A673 (cell line): Measurements from ENCODE around the gene MAPKAP1. TPM values are rescaled to one million over a fixed set of nuclear protein-coding genes. Genes with fewer than 3 reads are reported as not detected.

Experiments used
- BruUV-seq: library from RNA; stranded (reverse); fragments of 400-500 nt; replicated peaks from 2 replicates; lab custom pipeline; 2021; lab: Mats Ljungman, UMichigan
- CTCF ChIA-PET: fragments of 300-600 bp; sonication (Branson Sonifier 250); formaldehyde crosslinking; loops from one replicate; lab custom pipeline; 2022; ENCODE audit warnings: antibody characterized with exemption; lab: Charles Lee
- POLR2A ChIA-PET: fragments of 300-600 bp; sonication (Branson Sonifier 250); formaldehyde crosslinking; loops from one replicate; lab custom pipeline; 2022; ENCODE audit warnings: antibody characterized with exemption; ENCODE audit not compliant: low non-redundant PET; lab: Charles Lee
- DNase-seq: peaks from one replicate; pipeline ENCODE4 v3.0.0-alpha.2; 2015; ENCODE audit warnings: low spot score
- H3K27ac ChIP-seq: fragments of 200-600 bp; sonication (generic); 2 replicates; pipeline ENCODE4 v1.5.1; 2016; ENCODE audit warnings: mixed run types, low read depth, mild to moderate bottlenecking, mixed read lengths, antibody characterized with exemption, low read length; ENCODE audit not compliant: poor library complexity, severe bottlenecking
- H3K27me3 ChIP-seq: fragments of 200-600 bp; sonication (generic); replicated peaks from 2 replicates; pipeline ENCODE4 v1.6.1; 2017; ENCODE audit warnings: mixed run types, low read depth, mild to moderate bottlenecking, mixed read lengths, antibody characterized with exemption, low read length; ENCODE audit not compliant: insufficient read depth, poor library complexity
- H3K36me3 ChIP-seq: fragments of 200-600 bp; sonication (generic); 2 replicates; pipeline ENCODE4 v1.6.1; 2016; ENCODE audit warnings: mixed run types, mild to moderate bottlenecking, mixed read lengths, antibody characterized with exemption, low read length; ENCODE audit not compliant: insufficient read depth, poor library complexity, severe bottlenecking
- H3K4me1 ChIP-seq: fragments of 200-600 bp; sonication (generic); 2 replicates; pipeline ENCODE4 v1.6.1; 2017; ENCODE audit warnings: mixed run types, mild to moderate bottlenecking, mixed read lengths, antibody characterized with exemption, low read length; ENCODE audit not compliant: insufficient read depth, poor library complexity, severe bottlenecking
- H3K4me3 ChIP-seq: fragments of 200-600 bp; sonication (generic); 2 replicates; pipeline ENCODE4 v1.5.1; 2016; ENCODE audit warnings: low read depth, mixed run types, mild to moderate bottlenecking, mixed read lengths, low read length; ENCODE audit not compliant: poor library complexity, severe bottlenecking
- H3K9me3 ChIP-seq: fragments of 200-600 bp; sonication (generic); 2 replicates; pipeline ENCODE4 v1.6.1; 2016; ENCODE audit warnings: mixed run types, low read depth, mild to moderate bottlenecking, mixed read lengths, antibody characterized with exemption, low read length; ENCODE audit not compliant: poor library complexity, severe bottlenecking
- EZH2 ChIP-seq: fragments of 200-600 bp; sonication (generic); IDR thresholded peaks from 2 replicates; pipeline ENCODE4 v1.6.1; 2017; ENCODE audit warnings: borderline replicate concordance, low read depth, mild to moderate bottlenecking, mixed read lengths, antibody characterized with exemption, low read length; ENCODE audit not compliant: poor library complexity, severe bottlenecking
- intact Hi-C: fragments of 100-400 bp; cut with micrococcal nuclease; formaldehyde crosslinking; loops from one replicate; pipeline ENCODE4 v1.10.0; 2022; ENCODE audit not compliant: unreplicated experiment
- total RNA-seq: library from RNA; stranded (reverse); gene quantifications from 2 replicates; pipeline ENCODE4 v1.2.3, GENCODE V29; 2021
- TF ChIP-seq, protein P1 (sequence below): fragments of 300-800, 200-600 bp; sonication (generic); conservative IDR thresholded peaks from 2 replicates; pipeline ENCODE4 v1.5.1; 2017; ENCODE audit warnings: low read depth, mild to moderate bottlenecking, antibody characterized with exemption, low read length, moderate library complexity, mixed read lengths

The MAPKAP1 gene
- total RNA-seq, 1 experiment from 2014 or later = 98.7 TPM

DNA sequence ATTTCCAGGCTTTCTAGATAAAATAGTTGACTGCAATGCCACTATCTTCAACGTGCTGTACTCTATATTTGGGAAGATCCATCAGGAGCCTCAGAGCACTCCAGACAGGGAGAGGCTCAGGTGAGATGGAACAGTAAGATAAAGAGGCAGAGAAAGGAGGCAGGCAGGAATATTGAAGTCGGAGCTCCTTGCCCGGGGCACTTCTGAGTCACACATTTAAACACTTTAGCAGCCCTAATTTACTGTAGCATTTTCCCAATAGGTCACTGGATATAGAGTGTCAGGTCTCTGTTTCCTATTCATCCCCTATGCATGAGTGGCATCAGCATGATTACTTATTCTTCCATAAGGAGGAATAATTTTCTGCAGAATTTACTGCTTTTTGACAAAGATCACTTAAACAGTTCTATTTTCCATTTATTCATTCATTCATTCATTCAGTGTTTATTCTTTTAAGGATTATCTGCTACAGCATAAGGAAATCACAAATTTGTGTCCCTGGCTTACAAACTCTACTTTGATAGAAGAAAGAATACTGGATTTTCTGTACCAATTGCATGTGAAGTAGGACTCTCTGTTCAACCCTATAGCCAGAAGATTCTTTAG lies 170.7 kb downstream of the MAPKAP1 start:
- H3K36me3 ChIP-seq = no peaks in the 10 kb centered on the region
- no peak overlapping the region for H3K27ac ChIP-seq
- intact Hi-C loops = no loop called here
- TF ChIP-seq, protein P1, sequence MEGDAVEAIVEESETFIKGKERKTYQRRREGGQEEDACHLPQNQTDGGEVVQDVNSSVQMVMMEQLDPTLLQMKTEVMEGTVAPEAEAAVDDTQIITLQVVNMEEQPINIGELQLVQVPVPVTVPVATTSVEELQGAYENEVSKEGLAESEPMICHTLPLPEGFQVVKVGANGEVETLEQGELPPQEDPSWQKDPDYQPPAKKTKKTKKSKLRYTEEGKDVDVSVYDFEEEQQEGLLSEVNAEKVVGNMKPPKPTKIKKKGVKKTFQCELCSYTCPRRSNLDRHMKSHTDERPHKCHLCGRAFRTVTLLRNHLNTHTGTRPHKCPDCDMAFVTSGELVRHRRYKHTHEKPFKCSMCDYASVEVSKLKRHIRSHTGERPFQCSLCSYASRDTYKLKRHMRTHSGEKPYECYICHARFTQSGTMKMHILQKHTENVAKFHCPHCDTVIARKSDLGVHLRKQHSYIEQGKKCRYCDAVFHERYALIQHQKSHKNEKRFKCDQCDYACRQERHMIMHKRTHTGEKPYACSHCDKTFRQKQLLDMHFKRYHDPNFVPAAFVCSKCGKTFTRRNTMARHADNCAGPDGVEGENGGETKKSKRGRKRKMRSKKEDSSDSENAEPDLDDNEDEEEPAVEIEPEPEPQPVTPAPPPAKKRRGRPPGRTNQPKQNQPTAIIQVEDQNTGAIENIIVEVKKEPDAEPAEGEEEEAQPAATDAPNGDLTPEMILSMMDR = no peak
- no peak for TF ChIP-seq EZH2
- POLR2A ChIA-PET = no interaction called here
- no peak for DNase-seq
- CTCF ChIA-PET = no interaction called here
- H3K27me3 ChIP-seq = no peaks in the 10 kb centered on the region
- H3K4me3 ChIP-seq = no peak overlapping the region
- H3K9me3 ChIP-seq = no peaks in the 10 kb centered on the region
- no TSS peak for BruUV-seq
- H3K4me1 ChIP-seq = peaks cover 11% of the 10 kb centered on the region

DNA sequence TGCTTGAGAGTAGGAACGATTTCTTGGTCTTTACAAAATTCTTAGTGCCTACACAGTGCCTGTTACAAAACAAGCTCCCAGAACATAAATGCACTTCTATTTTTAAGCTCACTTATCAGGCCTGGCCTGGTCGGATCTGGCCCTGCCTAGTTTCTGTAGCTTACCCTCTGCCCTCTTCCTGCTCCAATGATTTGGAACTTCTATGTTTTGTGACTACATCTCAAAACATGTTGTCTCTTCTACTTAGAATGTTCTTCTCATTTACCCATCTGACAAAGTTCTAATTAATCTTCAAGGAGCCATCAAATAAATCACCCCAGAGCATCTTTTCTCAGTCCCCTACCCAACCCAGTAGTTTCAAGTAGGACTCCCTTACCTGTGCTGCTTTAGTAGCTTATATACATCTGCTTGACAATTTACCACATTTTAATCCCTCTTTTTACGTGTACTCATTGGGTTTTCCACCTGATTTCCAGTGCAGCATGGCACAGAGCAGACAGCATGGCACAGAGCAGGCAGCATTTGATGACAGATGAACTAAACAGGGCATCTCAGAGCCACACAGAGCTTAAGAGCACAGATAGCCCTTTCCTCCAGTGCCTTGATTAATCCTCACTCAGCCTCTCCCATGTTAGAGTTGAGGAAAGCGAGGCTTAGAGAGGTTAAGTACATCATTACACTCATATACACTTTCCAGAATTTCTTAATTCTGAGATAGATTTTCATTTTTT lies 171.9 kb downstream of the MAPKAP1 start:
- H3K27me3 ChIP-seq = no peaks in the 10 kb centered on the region
- no TSS peak for BruUV-seq
- no peak overlapping the region for H3K27ac ChIP-seq
- H3K9me3 ChIP-seq = no peaks in the 10 kb centered on the region
- ChIA-PET CTCF (no interaction called here), POLR2A (no interaction called here)
- no peak for DNase-seq
- H3K36me3 ChIP-seq = no peaks in the 10 kb centered on the region
- no peak for TF ChIP-seq EZH2
- TF ChIP-seq, protein P1 = no peak
- intact Hi-C loops = no loop called here
- no peak overlapping the region for H3K4me3 ChIP-seq
- peaks cover 11% of the 10 kb centered on the region for H3K4me1 ChIP-seq

DNA sequence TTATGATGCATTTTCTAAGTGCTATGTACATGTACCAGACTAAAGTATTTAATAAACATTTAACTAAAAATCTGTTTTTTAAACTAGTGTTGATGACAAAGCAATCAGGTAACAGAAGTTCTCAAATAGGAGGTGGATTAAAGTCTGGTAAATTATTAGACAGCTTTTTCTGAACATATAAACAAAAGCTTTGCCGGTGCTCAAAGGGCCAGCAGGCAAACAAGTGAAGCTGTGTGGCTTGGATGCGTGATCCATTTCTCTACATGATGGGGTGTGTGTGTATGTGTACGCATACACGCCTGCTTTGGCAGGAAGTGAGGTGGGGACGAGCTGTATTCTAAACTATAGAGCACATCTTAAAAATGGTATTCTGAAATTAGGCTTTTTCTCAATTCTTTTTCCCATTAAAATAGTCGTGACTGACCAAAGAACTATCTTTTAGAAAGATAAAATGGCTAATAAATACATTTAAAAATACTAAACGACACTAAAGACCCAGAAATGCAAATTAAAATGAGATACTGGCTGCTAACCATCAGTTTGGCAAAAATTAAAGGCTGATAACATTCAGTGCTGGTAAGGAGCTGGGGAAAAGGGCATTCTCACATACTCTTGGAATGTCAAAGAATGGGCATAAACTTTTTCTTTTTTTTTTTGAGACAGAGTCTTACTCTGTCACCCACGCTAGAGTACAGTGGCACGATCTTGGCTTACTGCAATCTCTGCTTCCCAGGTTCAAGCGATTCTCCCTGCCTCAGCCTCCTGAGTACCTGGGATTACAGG lies 174.0 kb downstream of the MAPKAP1 start:
- H3K4me3 ChIP-seq = no peak overlapping the region

More for the DNA sequence above, 174.0 kb downstream of the MAPKAP1 start:
- no peaks in the 10 kb centered on the region for H3K27me3 ChIP-seq
- ChIA-PET CTCF (no interaction called here), POLR2A (no interaction called here)
- TF ChIP-seq, protein P1 = no peak
- TF ChIP-seq EZH2 = no peak
- H3K4me1 ChIP-seq = peaks cover 22% of the 10 kb centered on the region
- no peaks in the 10 kb centered on the region for H3K9me3 ChIP-seq
- BruUV-seq = no TSS peak
- DNase-seq = no peak
- H3K27ac ChIP-seq = no peak overlapping the region
- intact Hi-C loops = no loop called here
- H3K36me3 ChIP-seq = no peaks in the 10 kb centered on the region
